Stimulated activated CD8-positive, alpha-beta memory T cell treated with anti-CD3 and anti-CD28 coated beads, Interleukin-7, amount 100 ng/mL, for 1 hour (primary cell): ENCODE measurements around the gene VPS13D.

Experiments
- DNase-seq, 2 donors: peaks; one replicate each; pipeline ENCODE4 v3.0.0-alpha.2; 2020; ENCODE audit warnings: low read depth in 2 of 2

VPS13D gene

GRCh38 chr1:12407050-12407961 is 177.5 kb downstream of the VPS13D start:
- DNase-seq = no peak

DNA sequence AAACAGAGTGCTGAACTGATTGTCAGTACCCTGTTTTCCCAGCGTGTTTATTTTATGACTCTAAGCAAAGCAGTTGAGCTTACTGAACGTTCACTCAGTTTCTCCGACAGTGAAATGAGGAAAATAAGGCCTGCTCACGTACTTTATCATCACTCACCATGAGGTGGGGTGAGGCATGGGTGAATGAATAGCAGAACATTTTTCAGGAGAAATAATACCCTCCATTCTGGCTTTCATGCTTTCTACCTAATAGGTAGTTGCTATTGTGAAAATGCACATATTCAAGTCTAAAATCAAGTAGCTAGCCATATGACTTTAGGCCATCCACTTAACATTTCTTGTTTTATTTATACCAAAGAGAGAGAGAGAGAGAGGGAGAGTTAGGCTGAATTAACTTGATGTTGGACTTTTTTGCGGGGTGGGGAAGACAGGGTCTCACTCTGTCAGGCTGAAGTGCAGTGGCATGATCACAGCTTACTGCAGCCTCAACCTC is 178.2 kb downstream of the VPS13D start:
- no peak for DNase-seq

DNA sequence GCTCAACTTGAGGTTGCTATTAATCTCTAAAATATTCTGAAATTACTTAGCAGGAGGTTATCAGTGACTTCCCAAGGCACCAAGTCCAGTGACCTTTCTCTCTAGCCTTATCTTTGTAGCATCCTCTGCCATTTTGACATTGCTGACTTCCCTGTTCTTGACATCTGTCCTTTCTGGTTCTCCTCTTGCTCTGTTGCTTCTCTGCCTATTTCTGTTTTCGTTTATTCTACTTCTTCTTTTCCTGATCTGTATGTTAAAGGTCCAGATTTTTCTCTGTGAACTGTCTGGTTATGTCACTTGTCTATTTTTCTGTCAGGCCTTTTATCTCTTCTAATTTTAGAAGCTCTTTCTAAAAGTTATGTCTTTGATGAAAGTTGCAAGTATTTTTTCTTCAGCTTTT is 178.8 kb downstream of the VPS13D start:
- no peak for DNase-seq

GRCh38 chr1:12409681-12410080 is 179.9 kb downstream of the VPS13D start:
- DNase-seq = no peak

DNA sequence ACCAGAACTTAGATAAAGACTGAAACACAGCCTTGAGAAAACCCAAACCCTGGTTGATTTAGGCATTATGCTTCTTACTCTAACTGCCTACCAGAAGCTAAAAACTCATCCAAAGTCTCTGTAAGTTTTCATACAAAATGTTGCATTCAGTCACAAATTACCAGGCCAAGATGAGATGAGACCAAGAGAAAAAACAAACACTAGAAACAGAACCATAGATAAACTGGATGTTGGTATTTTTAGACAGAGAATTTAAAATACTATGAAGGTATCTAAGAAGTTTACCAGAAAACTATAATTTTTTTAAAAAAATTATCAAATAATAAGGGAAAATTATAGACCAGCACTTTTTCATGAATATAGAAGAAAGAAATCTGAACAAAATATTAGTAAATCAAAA is 180.5 kb downstream of the VPS13D start:
- no peak for DNase-seq

DNA sequence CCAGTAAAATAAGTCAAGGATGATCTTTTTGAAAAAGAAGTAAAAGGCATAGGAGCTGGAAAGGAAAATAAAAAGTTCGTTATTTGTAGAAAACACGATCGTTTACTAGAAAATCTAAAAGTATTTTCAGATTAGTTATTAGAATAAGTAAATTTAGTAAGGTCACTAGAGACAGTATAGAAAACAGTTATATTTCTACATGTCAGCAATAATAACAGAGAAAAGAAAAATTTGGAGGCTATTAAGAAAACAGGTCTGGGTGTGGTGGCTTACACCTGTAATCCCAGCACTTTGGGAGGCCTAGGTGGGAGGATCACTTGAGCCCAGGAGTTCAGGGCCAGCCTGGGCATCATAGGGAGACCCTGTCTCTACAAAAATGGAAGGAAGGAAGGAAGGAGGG is 181.3 kb downstream of the VPS13D start:
- DNase-seq = no peak

DNA sequence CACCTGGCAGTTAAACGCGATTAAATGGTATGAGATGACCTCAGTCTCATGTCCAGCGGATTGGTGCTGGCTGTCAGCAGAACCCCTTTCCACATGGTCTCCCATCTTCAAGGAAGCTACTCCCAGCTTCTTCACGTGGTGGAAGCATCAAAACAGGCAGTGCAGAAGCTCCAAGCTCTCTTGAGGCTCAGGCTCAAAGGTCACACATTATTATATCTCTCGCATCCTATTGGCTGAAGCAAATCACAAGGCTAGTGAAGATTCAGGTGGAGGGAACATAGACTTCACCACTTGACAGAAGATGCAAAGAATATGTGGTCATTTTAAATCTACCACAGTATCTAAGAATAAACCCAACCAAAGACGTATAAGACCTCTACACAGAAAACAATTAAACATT is 181.9 kb downstream of the VPS13D start:
- DNase-seq = no peak

DNA sequence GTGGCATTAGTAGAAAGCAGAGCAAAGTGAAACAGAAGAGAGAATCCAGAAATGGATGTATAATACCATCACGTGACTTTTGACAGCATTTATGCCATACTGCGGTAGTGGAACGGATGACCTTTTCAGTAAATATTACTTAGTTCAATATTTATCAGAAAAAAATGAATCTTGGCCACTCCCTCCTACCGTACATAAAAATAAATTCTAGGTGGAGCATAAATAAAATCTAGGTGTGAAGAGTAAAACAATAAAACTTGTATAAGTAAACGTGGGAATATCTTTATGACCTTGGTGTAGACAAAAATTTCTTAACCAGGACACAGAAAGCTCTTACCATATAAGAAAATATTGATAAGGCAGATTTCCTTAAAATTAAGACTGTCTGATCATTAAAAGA is 182.6 kb downstream of the VPS13D start:
- no peak for DNase-seq

DNA sequence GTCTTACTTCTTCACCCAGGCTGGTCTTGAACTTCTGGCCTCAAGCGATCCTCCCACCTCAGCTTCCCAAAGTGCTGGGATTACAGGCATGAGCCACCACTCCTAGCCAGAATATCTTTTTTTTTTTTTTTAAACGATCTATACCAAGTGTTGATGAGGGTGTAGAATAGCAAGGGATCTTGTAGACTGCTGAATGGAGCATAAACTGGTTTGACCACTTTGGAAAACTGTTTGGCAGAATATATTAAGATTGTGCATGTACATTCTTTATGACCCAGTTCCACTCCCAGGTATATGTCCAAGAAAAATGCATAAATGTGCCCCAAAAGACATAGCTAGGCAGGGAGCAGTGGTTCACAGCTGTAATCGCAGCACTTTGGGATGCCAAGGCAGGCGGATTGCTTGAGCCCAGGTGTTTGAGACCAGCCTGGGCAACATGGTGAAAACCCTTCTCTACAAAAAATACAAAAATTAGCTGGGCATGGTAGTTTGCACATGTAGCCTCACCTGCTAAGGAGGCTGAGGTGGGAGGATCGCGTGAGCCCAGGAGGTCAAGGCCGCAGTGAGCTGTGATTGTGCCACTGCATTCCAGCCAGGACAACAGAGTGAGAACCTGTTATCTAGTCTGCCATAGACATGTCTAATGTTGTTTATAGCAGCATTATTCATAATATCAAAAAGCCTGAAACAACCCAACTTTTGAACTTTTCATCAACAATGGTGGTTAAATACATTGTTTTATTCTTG is 184.0 kb downstream of the VPS13D start:
- DNase-seq = no peak

GRCh38 chr1:12414444-12415018 is 184.7 kb downstream of the VPS13D start:
- DNase-seq = no peak

GRCh38 chr1:12415038-12415466 is 185.2 kb downstream of the VPS13D start:
- no peak for DNase-seq

GRCh38 chr1:12416101-12416500 is 186.3 kb downstream of the VPS13D start:
- no peak for DNase-seq

DNA sequence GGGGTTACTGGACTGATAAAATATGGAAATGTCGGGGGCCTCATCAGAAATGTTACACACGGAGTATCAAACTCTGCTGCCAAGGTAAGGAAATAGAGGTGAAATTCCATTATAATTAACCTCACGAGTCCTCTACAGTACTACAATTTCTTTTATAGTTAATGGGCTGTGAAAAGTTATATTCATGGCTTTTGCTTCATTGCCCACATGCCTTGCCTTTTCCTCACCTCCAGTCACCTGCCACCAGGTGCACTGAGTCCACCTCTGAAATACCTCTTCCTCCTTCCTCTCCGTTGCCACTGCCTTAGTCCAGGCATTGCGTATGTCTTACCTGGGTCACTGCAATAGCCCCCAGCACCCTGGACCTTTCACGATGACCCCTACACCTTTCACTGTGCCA is 186.9 kb downstream of the VPS13D start:
- no peak for DNase-seq

GRCh38 chr1:12417389-12417788 is 187.6 kb downstream of the VPS13D start:
- DNase-seq = no peak

GRCh38 chr1:12420171-12420570 is 190.3 kb downstream of the VPS13D start:
- DNase-seq = no peak

DNA sequence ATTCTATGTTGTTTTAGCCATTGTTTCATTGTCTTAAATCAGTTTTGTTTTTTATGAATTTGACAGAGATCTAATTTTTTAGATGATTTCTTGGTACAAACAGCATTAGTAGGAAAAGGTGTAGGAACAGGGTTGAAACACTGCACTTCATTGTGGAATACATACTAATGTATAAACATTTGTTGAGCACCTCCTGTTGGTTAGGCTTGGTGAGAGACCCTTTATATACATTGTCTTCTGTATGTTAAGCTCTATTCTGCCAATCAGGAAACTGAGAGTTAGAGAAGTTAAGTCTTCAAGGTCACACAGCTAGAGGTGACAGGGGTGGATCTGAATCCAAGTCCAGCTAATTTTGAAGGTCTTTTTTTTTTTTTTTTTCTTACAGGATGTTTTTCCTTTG is 192.7 kb downstream of the VPS13D start:
- DNase-seq = no peak

DNA sequence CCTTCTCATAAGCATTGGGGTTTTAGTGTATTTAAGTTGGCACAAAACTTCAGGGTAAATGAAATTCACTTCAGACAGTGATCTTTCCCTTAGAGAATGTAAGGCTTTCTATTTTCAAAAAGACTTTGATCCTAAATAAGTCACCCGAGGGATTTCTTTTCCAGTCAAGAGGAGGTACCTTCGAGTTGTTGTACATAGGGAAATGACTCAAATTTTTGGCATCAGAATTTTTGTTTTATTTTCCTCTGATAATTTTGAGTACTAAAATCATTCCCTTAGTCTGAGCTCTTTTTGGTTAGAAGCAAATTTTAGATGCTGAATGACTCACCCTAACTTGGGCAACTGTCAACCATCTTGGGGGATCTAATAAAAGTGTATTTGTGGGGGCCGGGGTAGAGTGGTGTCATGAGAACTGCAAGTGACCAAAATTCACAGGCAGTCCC is 194.3 kb downstream of the VPS13D start:
- DNase-seq = no peak

DNA sequence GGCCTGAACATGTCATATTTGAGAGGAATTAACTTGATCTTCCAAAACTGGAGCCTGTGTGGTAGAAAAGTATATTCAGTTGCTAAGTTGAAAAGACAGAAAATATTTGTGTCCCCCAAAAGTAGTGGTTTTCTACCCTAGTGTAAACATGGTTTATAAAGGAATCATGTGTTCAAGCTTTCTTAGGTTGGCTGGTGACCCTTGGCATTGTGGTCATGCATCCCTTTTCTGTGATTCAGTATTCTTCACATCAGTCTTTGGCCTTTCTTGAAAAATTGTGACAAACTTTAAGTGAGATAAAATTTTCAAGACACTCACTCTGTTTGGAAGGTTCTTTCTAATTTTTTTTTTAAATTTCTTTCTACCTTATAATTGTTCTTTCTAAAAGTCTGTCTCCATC is 195.0 kb downstream of the VPS13D start:
- no peak for DNase-seq

- DNase-seq = no peak
Observed at GRCh38 chr1:12426030-12426429, 196.2 kb downstream of the VPS13D start.

GRCh38 chr1:12428334-12428733 is 198.5 kb downstream of the VPS13D start:
- DNase-seq = no peak

- DNase-seq = no peak
Observed at GRCh38 chr1:12430525-12430924, 200.7 kb downstream of the VPS13D start.

- DNase-seq = no peak
Observed at GRCh38 chr1:12432897-12433296, 203.1 kb downstream of the VPS13D start.
